ENCODE measurements around the gene FNDC3B.

FNDC3B gene

DNA sequence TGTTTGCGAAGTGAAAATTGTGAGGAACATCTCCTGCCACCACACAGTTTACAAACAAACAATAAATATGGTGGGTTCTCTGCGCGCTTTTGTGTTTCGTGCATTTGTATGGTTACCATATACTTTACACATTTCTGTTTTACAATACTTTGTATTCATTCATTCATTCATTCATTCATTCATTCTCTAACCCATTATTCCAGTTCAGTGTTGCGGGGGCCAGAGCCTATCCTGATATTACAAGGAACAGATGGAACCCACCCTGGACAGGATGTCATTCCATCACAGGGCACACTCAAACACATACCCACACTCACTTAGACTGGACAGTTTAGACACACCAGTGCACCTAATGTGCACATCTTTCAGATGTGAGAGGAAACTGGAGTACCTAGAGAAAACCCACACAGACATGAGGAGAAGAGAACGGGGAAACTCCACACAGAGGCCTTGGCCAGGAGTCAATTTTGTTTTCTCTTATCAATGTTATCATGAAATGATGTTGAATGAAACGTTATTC is 160.5 kb downstream of the FNDC3B start:
- no peak for DNase-seq

DNA sequence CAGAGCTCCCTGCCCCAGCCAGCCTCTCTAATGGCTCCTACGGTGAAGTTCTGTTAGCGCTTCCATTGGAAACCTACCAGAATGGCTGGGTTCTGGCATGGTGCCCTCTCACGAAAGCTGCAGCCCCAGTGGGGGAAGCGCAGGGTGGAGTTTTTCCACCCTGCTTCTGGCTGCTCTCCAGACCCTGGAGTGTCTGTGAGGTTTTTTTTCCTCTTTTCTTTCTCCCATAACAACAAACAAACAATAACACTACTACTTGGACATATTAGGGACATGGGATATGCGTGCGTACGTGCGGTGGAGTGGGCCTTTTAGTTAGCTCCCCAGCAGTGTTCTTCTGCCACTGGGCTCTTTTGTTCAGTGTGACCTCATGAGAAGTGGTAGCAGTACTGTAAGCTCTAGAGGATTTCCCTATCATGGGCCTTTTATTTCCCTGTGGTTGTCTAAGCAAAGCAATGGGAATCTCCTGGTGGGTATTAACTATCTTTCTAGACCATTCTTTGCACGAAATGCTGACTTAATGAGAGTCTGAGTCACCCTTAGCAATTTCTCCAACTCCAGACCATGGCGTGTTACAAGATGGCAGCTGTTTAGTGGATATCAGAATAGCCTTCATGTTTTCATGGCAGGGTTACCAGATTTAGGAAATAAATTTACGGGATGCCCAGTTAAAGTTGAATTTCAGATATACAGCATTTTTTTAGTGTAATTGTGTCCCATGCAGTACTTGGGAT is 161.9 kb downstream of the FNDC3B start:
- no peak for DNase-seq

DNA sequence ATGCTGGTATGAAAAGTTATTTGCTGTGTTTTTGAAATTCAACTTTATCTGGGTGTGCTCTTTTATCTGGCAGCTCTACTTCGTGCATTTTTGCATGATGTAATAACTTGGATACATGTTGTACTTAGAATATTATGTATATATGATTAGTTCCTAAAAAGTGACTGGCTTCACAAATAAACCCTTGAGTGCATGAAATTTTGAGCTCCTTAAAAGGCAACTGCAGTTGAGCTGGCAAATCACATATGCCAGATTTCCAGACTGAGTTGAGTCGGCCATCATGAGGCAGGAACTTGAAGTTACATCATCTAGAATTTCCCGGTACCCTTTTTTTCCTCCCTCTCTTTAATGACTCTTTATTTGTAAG is 162.5 kb downstream of the FNDC3B start:
- no peak for DNase-seq

DNA sequence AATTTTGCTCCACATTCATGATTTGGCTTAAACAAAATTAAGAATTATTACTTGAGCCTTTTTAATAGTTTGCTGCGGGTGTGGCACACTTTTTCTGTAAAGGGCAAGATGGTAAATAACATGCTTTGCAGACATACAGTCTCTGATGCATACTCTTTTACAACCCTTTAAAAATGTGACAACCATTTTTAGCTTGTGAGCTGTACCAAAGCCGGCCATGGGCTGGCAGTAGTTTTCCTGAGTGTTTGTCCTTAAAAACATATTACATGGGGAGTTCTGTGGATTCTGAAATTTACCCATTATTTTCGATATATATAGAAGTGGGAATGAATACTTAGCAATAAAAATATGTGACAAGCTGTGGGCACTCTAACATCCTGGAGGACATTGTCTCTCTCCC is 163.4 kb downstream of the FNDC3B start:
- no peak for DNase-seq

DNA sequence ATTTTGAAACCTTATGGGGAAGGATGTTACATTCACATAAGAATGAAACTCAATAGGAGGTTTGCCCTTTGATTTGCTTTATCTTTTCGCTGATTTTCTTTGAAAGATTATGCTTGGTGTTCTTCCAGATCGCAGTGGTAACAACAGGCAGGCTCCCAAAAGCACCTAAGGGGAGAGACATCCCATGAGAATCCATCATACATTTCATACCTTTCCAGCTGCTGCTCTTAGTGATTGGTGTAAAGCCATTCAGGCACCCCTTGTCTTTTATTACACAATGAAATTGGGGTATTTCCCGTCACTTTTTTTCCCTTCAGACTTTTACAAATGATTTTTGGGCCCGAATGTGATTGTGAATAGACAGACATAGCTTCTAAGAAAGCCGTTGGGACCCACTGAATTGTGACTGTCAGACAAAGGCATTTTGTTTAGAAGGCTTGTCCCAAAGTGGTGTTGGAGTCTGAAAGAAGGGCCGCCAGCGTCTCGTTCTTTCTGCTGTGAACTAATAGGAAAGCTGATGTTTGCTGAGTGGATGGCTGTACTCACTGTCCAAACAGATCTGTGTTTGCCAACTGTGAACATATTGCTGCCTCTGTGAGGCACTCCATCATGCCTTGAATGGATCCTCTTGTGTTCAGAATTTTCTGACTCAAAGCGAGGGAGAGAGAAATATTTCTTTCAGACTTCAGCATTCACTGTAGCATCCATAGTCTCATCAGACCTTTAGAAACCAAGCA is 164.3 kb downstream of the FNDC3B start:
- no peak for DNase-seq

DNA sequence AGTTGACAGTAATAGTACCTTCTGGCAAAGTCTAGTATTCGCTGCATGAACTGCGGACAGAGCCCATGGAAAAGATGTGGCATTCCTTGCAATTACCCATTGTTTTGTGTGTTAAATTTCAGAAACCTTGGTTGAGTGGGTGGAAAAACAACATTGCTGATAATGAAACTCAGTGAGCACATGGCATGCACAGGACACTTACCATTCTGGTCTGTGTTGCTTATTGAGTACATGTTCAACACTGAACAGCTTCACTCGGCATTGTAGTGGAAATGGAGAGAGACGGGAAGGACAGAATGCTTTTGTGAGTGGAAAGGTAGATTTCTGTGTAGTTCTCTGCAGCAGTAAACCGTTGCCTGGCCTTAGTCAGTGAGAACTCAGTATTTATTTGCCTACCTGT is 165.3 kb downstream of the FNDC3B start:
- no peak for DNase-seq

DNA sequence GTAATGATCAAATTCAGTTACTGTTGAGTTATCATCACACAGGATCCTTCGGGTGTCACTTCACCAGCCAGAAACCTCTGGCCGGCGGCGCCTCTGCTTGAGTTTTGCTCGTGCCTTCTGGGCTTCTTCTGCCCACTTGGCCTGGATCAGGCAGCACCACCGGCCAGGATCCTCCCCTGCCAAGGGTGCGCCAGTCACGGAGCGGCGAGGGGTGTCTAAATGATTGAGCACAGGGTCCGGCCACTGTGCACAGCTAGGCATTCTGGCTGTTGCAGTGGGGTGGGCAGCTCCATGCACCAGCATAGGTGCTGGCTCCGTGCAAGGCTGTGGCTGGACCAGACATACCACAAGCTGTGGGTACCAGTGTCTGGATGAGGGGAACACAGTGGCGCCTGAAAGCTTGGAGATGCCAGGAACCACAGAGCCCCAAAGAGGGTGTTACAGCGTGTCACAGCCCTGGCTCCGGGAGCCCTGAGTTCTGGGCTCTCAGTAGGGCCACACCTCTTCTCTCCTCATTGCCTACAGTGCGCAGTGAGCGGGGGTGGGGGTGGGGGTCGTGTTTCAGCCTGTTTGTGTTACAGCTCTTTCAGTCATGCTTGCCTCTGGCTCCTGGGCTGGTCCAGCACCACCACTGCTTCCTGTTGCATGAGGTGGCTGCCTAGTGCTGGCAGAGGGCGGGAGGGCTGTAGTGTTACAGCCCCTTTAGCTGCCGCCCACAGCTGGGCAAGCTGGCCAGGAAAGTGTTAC is 169.4 kb downstream of the FNDC3B start:
- DNase-seq: no peak

DNA sequence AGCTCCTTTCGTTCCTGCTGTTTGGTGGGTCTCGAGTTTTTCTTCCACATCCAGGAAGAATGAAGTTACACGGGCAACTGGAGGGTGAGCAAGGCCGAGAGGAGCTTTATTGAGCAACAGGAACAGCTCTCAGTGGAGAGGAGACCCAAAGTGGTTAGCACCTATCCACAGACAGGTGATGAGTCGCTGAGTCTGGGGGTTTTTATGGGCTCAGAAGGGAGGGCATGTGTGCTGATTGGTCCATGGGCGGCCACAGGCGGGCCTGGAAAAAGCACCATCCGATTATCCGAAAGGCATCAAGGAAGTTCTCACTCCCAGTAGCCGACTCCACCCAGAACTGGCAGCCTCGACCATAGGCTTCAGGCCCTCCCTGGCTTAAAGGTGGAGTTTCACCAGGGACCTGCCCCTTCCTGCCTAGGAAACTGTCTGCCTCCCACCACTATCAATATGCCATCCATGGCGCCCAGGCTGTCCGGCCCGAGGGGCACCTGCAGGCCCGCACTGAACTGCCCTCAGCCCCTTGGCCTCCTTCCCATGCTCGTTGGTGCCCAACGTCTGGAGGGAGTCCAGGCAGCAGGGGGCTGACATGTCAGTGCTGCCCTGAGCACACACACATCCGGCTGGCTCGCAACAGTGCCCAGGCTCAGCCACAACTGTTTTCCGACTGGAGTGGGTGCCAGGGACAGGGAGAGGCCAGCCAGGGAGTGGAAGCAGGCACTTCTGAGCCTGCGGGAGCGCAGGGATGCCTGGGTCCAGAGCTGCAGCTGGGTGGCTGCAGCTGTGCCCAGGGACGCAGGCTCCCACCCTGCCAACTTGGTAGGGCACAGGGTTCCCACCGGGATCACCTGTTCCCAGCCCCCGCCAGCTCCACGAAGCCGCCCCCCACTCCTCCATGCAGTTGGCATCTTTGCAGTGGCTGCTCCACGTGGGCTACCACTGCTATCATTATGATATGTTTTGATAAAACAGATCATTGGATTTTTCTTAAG is 170.2 kb downstream of the FNDC3B start:
- no peak for DNase-seq

DNA sequence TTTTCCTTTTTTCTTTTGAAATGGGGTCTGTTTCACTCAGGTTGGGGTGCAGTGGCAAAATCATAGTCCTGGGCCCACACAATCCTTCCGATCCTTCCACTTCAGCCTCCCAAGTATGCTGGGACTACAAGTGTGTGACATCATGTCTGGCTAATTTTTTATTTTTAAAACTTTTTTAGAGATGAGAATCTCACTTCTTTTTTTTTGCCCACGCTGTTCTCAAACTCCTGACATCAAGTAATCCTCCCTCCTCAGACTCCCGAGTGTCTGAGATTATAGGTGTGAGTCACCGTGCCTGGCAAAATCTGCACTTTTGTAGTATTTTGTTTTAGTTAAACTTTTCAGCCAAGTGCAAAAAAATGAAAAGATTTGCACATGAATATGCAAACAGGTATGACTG is 171.0 kb downstream of the FNDC3B start:
- no peak for DNase-seq

DNA sequence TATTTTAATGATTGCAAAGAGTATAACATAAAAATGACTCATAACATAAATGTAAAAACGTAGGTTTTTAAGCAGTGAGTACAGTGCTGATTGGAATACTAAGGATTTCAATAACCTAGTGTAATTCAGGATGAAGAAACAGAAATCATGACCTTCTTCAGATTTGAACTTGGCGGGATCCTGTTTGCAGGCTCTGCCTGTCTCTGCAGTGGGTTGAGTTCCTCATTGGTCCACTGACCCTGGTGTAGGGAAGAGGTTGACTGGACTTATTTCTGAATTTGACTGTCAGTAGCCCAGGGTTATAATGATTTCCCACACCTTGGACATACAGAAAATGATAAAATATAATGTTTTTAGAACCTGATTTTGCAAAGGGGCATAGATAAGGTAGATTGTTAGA is 171.7 kb downstream of the FNDC3B start:
- no peak for DNase-seq

DNA sequence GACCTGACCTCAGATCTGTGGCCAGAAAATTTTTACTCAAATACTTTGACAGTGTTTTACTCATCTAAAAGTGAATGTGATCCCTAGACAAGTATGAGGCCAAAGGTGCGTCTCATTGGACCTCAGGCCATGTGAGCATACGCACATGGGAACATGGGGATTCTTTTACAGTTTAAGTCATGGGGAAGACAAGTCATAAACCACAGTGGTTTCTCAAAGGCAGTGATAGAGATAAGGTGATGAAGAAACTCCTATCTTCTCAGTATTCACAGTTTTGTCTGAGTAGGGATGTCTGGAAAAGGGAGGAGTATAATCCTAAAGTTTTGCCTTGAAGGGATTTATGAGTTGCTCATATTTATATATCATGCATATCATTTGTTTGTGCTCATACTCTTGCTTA is 173.8 kb downstream of the FNDC3B start:
- DNase-seq: no peak

DNA sequence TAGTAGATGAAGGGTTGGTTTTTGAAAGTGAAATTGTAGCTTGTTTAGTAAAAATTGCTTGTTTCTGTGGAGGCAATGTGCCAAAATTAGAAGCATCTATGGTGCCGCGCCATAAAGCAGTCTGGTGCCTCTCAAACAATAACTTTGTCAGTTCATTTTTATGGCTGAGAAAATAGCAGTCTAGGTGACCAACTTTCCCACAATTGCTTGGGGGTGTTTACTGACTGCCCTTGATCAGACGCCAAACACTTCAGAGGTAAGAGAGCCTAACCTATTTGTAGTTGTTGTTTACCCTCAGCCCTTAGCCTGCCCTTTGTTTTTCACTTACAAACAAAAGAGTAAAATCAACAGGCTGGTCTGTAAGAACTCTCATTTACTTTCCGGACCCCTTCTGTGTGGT is 174.5 kb downstream of the FNDC3B start:
- DNase-seq: no peak

DNA sequence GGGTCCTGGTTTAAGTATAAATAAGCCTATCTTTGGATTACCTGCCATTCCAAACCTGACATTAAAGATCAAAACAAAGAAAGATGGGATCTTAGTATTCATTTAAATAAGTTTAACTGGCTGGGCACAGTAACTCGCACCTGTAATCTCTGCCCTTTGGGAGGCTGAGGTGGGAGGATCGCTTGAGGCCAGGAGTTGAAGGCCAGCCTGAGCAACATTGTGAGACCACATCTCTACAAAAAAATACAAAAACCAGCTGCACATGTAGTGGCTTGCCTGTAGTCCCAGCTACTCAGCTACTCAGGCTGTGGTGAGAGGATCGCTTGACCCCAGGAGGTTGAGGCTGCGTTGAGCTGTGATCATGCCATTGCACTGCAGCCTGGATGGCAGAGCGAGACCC is 176.9 kb downstream of the FNDC3B start:
- DNase-seq: no peak

DNA sequence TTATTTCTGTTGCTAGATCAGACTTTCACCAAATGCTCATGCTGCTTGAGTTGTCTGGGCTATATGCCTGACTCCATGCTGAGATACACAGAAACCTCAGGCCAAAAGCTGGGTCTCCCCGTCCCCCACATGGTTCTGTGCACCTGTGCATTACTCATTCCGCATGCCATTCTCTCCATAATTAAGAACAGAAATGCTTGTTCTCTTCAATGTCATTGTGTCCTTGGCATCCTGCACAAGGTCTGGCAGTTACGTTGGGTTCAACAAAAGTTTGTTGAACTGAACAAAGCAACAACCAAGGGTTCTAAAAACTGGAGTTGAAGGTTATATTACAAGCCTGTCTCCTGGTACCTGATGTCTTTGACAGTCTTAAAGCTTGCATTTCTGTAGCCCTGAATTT is 177.5 kb downstream of the FNDC3B start:
- DNase-seq: no peak

DNA sequence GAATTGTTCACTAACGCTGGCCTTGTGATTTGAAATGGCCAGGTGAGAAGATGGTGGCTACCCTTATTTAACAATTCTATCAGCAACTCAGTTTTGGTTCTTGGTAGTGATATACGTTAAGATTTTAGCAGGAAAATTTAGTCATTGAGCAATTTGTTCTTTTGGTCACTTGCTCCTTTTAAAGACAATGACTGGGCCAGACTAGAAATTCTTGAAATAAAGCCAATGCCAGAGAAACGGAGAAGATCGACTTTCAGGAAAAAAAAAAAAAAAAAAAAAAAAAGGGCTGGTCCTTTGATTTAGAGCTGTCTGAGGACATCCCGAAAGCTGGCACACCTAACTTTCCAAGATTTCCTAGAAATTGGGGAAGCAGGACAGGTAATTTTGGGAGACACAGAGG is 178.5 kb downstream of the FNDC3B start:
- DNase-seq: no peak

DNA sequence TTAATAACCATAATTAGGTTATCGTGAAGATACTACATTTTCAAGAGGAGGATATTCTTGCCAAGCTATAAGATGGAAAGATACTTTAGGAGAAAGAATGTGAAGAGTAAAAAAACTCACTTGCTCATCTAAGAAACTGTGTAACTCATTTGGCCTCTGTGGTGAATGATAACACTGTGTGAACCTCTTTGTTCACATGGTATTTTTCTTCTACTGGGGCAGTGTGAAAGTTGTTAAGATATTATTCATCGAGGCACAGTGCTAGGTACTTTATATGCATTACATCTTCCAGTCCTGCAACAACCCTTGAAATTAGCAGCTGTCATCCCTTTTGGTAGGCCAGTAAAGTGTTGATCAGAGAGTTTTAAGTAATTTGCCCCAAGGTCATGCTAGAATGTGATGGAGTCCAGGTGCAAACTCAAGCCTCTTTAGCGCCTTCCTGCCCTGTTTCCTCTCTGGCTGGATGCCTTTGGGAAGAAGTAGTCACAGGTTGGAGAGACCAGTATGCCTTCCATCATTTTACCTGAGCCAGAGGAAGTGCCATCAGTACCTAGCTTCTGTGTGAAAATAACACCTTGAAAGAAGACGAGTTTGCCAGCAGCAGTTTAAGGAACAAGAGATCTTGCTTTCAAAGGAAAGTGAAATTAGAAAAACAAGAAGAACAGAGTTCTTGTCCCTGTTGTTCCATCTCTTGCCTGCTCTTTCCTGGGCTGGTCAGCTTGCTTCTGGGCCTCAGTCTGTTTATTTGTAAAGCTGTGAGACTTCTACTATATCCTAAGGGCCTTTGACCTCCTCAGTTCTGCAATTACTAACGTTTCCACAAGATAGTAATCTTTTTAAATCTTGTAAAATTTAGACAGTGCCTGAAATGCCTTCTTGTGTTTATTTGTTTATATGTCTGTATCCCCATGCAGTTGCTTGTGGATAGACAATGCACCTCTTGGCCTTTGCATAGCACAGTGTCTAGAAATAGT is 179.3 kb downstream of the FNDC3B start:
- DNase-seq: no peak

DNA sequence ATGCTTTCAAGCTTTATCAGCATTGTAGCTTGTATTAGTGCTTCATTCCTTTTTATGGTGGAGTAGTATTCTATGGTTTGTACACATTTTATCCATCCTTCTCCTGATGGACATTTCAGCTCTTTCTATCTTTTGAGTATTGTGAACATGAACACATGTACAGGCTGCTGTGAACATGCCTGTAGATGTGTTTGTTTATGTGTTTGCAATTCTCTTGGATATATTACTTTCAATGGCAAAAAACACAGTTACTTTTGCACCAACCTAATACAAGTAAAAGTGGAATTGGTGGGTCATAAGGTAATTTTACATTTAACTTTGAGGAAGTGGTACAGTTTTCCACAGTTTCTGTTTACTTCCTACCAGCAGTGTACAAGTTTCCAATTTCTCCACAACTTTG is 180.4 kb downstream of the FNDC3B start:
- DNase-seq: no peak

DNA sequence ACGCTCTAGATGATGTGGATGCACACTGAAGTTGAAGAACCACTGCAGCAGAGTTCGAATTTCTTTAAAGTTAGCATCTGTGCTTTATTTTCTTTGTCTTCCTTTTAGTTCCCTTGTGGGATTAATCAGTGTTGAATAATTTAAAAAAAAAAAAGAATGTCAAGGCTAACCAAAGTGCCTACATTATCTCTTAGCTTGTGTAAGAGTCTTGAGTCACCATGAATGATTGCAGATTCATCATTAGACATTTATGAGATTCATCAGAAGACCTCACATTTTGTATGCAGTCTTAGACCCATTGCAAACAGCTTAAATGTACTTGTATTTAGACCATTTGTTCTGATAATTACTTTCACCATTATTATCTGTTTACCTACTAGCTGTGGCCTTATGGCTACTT is 182.2 kb downstream of the FNDC3B start:
- DNase-seq: no peak

DNA sequence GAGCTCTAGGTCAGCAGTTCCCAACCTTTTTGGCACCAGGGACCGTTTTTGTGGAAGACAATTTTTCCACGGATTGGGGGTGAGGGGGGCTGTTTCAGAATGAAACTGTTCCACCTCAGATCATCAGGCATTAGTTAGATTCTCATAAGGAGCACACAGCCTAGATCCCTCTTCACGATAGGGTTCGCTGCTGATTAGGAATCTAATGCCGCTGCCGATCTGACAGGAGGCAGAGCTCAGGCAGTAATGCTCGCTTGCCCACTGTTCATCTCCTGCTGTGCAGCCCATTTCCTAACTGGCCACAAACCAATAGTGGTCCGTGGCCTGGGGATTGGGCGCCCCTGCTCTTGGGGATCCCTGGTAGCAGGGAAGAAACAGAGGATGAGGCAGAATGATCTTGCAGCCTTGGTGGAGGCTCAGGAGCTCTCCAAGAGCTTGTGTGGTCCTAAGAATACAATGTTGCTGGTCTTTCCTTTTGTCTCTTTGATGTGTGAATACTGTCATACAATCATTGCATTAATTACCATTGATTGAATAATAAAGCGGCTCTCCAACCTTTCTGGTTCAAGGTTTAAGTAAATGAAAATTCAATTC is 183.2 kb downstream of the FNDC3B start:
- DNase-seq: no peak

DNA sequence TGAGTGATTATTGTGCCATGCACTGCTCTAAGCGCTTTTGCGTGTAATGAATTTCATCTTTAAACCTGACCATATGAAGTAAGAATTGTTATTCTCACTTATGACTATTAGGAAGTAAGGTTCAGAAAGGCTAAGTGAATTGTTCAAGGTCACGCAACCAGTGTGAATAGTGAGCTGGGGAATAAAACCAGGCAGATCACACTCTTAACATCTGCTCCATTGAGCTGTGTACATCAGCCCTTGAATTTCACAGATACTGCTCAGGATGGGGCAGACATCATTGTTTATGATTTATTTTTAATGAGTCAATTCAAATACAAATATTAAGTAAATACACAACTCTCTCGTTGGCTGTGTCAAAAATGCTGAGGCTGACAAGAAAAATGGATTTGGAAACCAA is 184.5 kb downstream of the FNDC3B start:
- no peak for DNase-seq
